ENCODE measurements around the gene DSE.

DSE gene

GRCh38 chr6:116386581-116387299 lies 16.0 kb downstream of the DSE start:
- DNase-seq (ENCODE audit: low read depth, low spot score): no peak

- DNase-seq (ENCODE audit: low read depth, low spot score): no peak
Measured at GRCh38 chr6:116387374-116387773, 16.6 kb downstream of the DSE start.

GRCh38 chr6:116388924-116389323 lies 18.2 kb downstream of the DSE start:
- no peak for DNase-seq (ENCODE audit: low read depth, low spot score)

DNA sequence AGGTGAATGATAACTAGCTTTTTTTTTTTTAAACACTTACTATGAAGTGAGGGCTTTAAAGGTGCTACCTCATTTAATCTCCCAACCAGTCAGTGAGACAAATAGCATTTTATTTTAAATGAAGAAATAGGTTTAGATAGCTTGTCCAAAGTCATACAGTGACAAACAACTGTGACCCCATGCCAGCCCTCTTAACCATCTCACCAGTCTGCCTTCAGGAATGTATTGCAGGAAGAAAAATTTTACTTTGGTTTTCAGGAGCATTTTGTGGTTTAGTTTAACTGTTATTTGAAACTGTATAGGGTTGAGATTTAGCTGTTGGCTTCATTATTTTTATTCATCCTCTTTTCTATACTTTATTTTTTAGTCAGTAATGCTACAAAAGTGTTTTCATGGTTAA lies 18.6 kb downstream of the DSE start:
- DNase-seq (ENCODE audit: low read depth, low spot score): no peak

GRCh38 chr6:116390581-116390980 lies 19.8 kb downstream of the DSE start:
- DNase-seq (ENCODE audit: low read depth, low spot score): no peak

DNA sequence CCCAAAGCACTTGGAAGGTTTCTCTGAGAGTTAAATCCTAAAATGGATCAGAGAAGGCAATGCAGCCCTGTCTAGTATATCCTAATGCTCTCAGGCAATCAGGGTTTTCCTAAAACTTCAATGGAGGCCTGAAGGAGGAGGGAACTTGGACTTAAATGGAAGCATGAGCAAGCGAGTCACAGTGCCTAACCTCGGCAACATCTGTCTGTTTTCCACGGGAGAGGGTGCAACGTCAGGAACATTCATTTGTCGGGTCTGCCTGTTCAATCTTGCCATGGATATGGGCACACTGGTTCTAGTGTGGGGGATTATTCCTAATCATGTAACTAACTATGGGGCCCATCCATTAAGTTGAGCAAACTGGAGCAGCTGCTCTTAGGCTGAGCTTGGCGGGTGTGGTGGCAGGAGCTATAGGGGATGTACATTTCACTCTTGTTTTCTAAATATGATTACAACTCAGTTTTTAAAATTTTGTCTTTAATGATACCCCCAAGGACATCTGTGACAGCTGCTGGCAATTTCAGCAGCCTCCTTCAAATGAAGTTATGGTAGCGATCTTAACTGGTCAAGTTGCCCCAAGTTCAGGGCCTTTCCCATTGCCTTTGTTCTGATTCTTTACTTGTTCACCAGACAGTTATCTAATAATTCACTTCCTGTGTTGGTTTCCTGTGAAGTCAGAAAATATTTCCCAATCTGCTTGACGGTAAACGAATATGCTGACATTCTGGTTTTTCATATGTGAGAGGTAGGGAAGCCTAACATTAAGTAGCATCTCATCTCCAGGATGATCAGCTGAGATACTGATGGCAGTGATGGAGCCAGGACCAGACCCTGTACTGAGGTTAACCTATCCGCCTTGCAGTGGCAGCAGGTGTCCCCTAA lies 21.6 kb downstream of the DSE start:
- DNase-seq (ENCODE audit: low read depth, low spot score): no peak

- no peak for DNase-seq (ENCODE audit: low read depth, low spot score)
Measured at GRCh38 chr6:116393430-116393829, 22.7 kb downstream of the DSE start.

DNA sequence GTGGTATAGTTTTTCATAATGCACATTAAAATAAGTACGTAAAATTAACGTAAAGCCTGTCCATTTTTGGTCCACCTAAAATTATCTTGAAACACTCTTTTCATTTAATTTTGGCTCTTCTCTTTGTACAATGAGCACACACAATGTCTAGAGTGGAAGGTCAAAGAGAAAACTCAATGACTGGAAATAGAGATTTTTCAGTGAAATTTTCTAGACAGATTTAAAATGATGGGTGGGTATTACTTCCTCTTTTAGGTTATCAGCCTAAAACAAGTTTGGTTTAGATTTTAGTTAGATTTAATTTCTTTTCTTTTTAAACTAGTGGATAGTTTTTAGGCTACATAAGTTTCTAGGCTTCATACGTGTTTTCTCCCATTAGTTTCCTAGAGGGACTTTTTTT lies 24.9 kb downstream of the DSE start:
- no peak for DNase-seq (ENCODE audit: low read depth, low spot score)

- no peak for DNase-seq (ENCODE audit: low read depth, low spot score)
Measured at GRCh38 chr6:116396441-116396840, 25.7 kb downstream of the DSE start.

GRCh38 chr6:116397914-116398313 lies 27.2 kb downstream of the DSE start:
- no peak for DNase-seq (ENCODE audit: low read depth, low spot score)

DNA sequence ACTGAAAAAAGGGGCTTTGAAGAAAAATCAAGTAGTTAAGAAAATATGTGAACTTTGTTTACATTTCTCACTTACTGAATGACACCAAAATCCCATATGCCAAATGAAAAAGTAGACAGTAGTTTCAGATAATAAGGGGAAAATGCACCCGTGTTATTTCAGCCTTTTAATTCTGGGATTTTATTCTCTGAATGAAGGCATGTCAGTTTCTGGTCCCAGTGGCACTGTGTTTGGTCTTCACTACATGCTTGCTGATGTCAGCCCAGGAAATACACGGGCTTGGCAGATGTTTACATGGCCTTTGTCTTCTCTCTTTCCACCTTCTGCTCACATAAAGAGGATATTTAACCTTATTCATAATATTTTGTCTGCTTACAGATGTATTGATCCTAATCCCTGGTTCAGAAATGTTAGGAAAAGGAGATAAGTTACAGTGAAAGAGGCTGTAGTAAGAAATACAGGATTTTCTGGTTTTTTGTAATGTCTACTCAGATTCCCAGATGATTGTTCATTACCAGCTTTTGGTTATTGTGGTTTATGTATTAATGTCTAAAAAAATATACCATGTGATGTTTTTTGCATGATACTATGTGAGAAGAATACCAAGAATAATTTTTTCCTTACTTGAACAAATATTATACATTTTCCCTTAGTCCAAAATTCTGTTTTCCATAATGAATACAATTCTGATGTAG lies 27.7 kb downstream of the DSE start:
- no peak for DNase-seq (ENCODE audit: low read depth, low spot score)

DNA sequence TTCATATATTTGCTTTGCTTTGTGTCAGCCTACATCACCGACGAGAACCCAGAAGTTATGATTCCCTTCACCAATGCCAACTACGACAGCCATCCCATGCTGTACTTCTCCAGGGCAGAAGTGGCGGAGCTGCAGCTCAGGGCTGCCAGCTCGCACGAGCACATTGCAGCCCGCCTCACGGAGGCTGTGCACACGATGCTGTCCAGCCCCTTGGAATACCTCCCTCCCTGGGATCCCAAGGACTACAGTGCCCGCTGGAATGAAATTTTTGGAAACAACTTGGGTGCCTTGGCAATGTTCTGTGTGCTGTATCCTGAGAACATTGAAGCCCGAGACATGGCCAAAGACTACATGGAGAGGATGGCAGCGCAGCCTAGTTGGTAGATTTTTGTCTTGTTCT lies 28.5 kb downstream of the DSE start:
- no peak for DNase-seq (ENCODE audit: low read depth, low spot score)

- DNase-seq (ENCODE audit: low read depth, low spot score): no peak
Measured at GRCh38 chr6:116400328-116400727, 29.6 kb downstream of the DSE start.

DNA sequence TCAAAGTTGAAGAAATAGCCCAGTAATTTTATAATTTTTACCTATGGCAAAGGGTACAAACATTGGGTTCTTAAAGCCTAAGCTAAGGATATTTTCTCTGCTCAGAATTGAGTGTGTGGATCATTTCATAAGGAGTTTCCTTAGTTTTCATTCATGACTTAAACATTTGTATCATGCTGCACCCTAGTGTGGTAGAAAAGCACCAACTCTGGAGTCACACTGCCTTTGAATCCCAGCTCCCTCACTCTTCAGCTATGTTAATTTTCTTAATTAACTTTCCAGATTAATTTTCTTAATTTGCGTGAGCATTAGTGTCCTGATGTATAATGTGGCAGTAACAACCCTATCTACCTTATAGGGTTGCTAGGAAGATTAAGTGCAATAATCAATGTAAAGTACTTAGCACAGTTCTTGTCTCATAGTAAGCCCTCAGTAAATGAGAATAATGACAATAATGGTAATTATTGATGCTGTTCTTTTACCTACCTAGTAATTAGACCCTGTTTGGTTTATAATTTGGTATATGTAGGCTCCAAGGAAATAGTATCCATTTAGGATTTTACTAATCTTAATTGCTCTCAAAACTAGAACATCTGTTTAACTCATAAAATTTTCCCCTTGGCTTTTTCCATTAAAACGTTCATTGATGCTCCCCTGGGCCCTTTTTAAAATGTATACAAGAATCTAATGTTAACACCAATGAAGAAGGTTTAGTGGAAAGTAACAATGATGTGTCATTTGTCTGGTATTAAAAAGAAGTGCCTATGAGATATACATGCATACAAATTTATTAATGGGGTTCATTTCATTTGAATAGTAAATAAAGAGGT lies 31.6 kb downstream of the DSE start:
- no peak for DNase-seq (ENCODE audit: low read depth, low spot score)

DNA sequence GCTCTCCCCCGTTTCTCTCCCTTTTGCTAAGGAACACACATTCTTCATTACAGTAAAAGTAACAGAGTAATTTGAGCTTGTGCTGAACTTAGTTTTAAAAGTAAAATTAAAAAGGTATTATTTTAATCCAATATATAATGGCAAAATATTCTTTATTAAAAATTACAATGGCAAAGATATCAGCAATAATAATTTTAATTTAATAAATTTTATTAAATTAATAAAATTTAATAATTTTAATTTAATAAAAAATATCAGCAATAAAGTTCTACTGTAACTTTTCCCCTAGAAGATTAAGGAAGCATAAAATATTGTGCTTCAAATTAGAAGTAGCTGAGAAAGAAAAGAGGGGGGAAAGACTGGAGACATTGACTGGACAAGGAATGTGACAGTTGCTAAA lies 32.5 kb downstream of the DSE start:
- no peak for DNase-seq (ENCODE audit: low read depth, low spot score)

DNA sequence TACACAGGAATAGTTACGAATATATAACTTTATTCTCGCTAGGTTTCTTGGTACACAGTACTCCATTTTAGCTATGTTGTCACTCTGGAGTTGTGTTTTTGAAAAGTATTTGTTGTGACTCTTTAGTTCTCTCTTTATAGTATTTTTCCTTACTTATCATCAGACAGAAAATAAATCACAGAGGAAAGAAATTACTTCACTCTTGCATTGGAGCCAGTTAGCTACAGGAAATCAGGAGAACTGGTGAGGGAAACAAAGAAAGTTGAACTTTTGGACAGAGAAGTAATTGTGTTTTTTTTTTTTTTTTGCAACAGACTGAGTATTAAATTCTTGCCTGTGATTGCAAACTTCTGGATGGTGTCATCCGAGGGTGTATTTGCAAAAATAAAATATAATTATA lies 33.9 kb downstream of the DSE start:
- no peak for DNase-seq (ENCODE audit: low read depth, low spot score)

GRCh38 chr6:116405138-116405537 lies 34.4 kb downstream of the DSE start:
- peak; percentile 63 for DNase-seq (ENCODE audit: low read depth, low spot score)

DNA sequence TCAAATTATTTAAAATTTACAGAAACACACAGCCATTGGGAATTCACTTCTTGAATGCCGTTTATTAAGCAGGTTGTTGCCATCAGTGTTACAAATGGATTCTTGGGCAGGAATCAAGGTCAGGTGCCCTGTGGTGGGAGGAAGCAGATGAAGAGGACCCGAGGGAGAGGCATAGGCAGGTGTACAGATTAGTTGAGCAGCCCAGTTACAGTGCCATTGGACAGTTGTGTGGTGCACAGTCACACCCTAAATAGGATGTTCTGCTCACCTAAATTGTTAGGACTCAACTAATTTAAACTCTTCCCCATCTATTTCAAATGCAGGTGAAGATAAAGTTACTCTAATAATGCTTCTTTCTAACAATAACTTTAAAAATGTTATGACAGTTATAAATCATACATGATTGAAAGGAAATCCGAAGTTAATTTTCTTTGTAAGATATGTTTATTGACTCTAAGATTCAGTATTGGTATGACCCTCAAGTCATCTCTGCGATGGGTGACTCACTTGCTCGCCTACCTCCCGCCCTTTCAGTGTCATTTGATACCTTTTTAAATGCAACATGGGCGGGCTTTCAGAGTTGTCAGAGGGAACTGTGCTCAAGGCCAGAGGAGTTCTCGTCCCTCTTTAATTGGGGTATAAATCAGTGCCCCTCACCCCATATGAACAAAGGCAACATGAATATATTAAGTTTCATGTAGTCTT lies 35.1 kb downstream of the DSE start:
- no peak for DNase-seq (ENCODE audit: low read depth, low spot score)

DNA sequence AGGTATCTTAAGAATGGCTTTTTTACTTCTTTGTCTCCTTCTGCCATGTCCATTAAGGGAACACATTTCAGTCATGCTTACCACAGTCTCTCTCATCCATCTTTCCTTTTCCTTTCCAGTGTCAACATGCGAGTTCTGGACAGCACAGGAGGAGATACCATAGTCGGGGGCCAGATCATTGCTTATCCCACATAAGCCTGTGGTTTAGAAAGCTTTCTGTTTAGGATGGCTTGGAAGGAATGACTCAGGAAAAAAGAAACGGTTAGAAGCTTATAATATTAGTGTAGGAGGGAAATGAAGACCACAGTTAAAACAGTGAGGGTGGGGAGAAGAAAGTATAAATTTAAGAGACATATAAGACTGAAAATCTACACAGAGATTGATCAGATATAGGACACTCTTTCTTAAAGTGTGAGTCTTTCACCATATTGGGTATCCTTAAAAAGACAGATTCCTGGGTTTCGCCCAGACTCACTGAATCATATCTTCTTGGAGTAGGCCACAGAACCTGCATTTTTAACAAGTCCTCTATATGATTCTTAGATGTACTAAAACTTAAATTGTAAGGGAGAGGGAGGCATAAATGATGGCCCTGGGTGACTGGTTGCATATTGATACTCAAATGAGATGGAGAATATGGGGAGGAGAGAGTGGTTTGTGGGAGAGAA lies 36.1 kb downstream of the DSE start:
- DNase-seq (ENCODE audit: low read depth, low spot score): no peak

GRCh38 chr6:116408491-116408890 lies 37.7 kb downstream of the DSE start:
- DNase-seq (ENCODE audit: low read depth, low spot score): no peak
